Progenitor cell of endocrine pancreas (in vitro differentiated cells): ENCODE data around the gene ACAD9. TPM values are rescaled to one million over a fixed set of nuclear protein-coding genes. Genes with fewer than 3 reads are reported as not detected.

Experiments
- DNase-seq: peaks from one replicate; pipeline ENCODE4 v3.0.0; 2021; ENCODE audit warnings: low spot score; ENCODE audit not compliant: unreplicated experiment
- H3K27ac Mint-ChIP-seq: 2 replicates; pipeline ENCODE4 v1.8.0; 2021; ENCODE audit warnings: mild to moderate bottlenecking, moderate library complexity, mixed read lengths
- H3K27me3 Mint-ChIP-seq: 2 replicates; pipeline ENCODE4 v1.8.0; 2021; ENCODE audit warnings: mixed read lengths
- H3K36me3 Mint-ChIP-seq: 2 replicates; pipeline ENCODE4 v1.8.0; 2022; ENCODE audit warnings: mixed read lengths; ENCODE audit not compliant: insufficient read depth
- H3K4me1 Mint-ChIP-seq: 2 replicates; pipeline ENCODE4 v1.8.0; 2021; ENCODE audit warnings: low read depth, mixed read lengths
- H3K4me3 Mint-ChIP-seq: 2 replicates; pipeline ENCODE4 v1.8.0; 2021; ENCODE audit warnings: low read depth, mild to moderate bottlenecking, moderate library complexity, mixed read lengths
- H3K9me3 Mint-ChIP-seq: 2 replicates; pipeline ENCODE4 v1.8.0; 2021; ENCODE audit warnings: low read depth, mixed read lengths
- total RNA-seq: library from RNA; stranded (reverse); gene quantifications from 2 replicates; pipeline ENCODE4 v1.2.1, GENCODE V29; 2021
- TF ChIP-seq, protein P1 (sequence below): fragments of 200-600 bp; sonication (generic); IDR thresholded peaks from one replicate; pipeline ENCODE4 v1.5.0; 2021; ENCODE audit warnings: antibody characterized with exemption, mild to moderate bottlenecking; ENCODE audit not compliant: unreplicated experiment

ACAD9 gene
- total RNA-seq, 1 donor from 2014 or later = 57.0 TPM

DNA sequence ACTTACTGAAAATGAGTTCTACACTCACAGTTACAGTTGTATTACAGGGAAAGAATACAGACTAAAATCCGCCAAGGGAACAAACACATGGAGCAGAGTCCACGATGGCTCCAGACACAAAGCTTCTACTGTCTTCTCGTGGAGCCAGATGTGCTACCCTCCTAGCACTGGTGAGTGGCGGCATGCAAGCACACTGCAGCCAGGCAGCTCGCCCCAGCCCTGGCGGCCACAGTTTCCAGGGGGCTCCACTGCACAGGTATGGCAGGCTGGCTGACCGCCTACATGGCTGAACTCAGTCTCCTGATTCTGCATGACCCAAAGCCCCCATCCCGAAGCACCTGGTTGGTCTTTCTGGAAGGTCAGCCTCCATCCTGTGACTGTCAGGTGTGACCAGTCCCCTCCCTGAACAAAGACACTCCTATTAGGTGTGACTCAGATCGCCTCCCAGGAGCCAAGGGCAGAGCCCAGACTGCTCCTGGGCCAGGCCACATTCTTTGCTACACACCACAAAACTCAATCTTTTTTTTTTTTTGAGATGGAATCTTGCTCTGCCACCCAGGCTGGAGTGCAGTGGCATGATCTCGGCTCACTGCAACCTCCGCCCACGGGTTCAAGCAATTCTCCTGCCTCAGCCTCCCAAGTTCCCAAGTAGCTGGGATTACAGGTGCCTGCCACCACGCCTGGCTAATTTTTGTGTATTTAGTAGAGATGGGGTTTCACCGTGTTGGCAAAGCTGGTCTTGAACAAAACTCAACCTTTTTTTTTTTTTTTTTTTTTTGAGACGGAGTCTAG lies 62.9 kb downstream of the ACAD9 start:
- H3K27me3 Mint-ChIP-seq = no peaks in the 10 kb centered on the region
- H3K9me3 Mint-ChIP-seq = no peaks in the 10 kb centered on the region
- TF ChIP-seq, protein P1, sequence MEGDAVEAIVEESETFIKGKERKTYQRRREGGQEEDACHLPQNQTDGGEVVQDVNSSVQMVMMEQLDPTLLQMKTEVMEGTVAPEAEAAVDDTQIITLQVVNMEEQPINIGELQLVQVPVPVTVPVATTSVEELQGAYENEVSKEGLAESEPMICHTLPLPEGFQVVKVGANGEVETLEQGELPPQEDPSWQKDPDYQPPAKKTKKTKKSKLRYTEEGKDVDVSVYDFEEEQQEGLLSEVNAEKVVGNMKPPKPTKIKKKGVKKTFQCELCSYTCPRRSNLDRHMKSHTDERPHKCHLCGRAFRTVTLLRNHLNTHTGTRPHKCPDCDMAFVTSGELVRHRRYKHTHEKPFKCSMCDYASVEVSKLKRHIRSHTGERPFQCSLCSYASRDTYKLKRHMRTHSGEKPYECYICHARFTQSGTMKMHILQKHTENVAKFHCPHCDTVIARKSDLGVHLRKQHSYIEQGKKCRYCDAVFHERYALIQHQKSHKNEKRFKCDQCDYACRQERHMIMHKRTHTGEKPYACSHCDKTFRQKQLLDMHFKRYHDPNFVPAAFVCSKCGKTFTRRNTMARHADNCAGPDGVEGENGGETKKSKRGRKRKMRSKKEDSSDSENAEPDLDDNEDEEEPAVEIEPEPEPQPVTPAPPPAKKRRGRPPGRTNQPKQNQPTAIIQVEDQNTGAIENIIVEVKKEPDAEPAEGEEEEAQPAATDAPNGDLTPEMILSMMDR = no peak
- no peak overlapping the region for H3K27ac Mint-ChIP-seq
- no peaks in the 10 kb centered on the region for H3K4me1 Mint-ChIP-seq
- DNase-seq = no peak
- H3K36me3 Mint-ChIP-seq = no peaks in the 10 kb centered on the region
- no peak overlapping the region for H3K4me3 Mint-ChIP-seq

DNA sequence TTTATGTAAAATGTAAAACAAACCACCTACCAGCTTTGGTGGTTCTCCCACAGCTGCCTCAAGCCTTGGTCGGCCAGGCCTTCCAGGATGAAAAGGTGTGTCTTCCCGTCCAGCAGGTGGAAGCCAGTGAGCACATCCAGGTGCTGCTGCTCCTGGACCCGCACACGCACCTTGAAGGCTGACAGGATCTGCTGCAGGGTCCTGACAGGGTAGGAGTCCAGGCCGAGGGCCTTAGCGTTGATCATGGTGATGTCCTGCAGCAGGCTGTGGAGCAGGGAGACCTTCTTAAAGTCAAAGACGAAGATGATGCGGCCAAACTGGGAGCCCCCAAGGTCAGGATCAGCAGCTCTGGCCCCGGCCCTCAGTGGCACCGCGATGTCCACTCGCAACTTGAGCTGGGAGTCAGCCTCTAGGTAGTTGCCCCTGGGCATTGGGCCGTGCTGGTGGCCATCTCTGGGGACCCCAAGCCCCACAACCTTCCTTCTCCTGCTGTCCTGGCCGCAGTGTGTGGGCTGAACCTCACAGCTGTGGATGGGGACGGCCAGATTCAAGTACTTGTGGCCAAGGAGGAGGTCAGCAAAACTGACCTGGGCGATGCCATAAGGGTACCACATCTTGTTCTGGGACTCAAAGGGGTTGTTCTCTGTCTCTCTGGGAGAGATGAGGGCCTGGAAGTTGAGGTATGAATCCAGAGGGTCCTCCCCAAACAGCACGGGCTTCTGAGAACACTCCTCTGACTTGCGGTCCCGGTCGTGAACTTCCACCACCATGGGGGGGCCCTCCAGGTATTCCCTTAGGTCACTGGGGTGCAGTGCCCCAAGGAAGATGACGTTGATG lies 65.8 kb downstream of the ACAD9 start:
- H3K36me3 Mint-ChIP-seq = no peaks in the 10 kb centered on the region
- no peak for DNase-seq
- H3K4me3 Mint-ChIP-seq = no peak overlapping the region
- TF ChIP-seq, protein P1 = no peak
- peaks cover 1% of the 10 kb centered on the region for H3K4me1 Mint-ChIP-seq
- no peaks in the 10 kb centered on the region for H3K27me3 Mint-ChIP-seq
- H3K27ac Mint-ChIP-seq = no peak overlapping the region
- H3K9me3 Mint-ChIP-seq = no peaks in the 10 kb centered on the region

DNA sequence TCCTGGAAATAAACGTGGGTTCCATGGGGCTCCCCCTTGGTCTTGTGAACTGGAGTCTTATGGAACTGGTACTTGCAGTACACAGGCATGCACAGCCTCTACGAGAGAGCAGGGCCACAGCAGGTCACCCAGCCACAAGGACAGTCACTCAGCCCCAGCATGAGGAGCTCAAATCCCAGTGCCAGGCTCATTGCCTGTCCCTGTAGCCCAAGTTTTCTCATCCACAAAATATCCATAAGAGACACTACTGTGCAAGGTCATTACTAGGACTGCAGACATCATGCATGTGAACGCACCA lies 66.4 kb downstream of the ACAD9 start:
- no peak for DNase-seq
- H3K36me3 Mint-ChIP-seq = no peaks in the 10 kb centered on the region
- no peak overlapping the region for H3K27ac Mint-ChIP-seq
- peaks cover 6% of the 10 kb centered on the region for H3K4me1 Mint-ChIP-seq
- H3K4me3 Mint-ChIP-seq = no peak overlapping the region
- H3K27me3 Mint-ChIP-seq = no peaks in the 10 kb centered on the region
- TF ChIP-seq, protein P1 = no peak
- no peaks in the 10 kb centered on the region for H3K9me3 Mint-ChIP-seq

DNA sequence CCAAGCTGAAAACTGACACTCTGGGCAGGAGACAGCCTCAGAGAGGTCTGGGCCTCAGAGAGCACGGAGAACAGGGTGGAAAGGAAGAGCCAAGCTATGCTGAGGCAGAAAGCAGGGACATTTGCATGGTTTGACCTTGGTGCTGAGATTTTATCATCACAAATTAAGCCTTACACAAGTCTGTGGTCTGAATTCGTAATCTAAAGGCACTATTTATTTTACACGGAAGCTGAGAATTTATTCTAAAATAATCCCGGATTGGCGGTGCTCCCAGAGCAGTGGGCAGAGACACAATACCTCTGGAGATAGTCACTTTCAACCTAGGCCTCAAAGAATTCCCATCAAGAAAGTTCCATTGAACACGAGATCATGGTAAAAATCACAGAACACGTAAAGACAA lies 67.0 kb downstream of the ACAD9 start:
- Mint-ChIP-seq H3K27me3 (no peaks in the 10 kb centered on the region), H3K4me1 (peaks cover 7% of the 10 kb centered on the region), H3K27ac (no peak overlapping the region), H3K9me3 (no peaks in the 10 kb centered on the region), H3K4me3 (no peak overlapping the region), H3K36me3 (no peaks in the 10 kb centered on the region)
- TF ChIP-seq, protein P1 = no peak
- no peak for DNase-seq

DNA sequence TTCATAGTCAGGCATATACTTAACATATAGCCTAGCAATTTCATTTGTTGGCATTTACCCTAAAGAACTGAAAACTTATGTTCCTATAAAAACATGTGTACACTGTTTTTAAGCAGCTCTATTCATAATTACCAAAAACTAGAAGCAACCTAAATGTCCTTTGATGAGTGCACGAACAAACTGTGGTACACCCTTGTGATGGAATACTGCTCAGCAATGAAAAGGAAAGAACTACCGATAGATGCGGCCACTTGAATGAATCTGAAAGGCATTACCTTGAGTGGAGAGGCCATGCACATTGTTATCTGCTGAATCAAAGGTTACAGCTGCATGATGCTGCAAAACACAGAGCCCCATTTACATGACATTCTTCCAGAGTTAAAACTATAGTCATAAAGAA lies 69.7 kb downstream of the ACAD9 start:
- no peak for DNase-seq
- Mint-ChIP-seq H3K9me3 (no peaks in the 10 kb centered on the region), H3K27me3 (no peaks in the 10 kb centered on the region), H3K4me3 (no peak overlapping the region), H3K4me1 (peaks cover 7% of the 10 kb centered on the region), H3K36me3 (peaks cover 1% of the 10 kb centered on the region), H3K27ac (no peak overlapping the region)
- TF ChIP-seq, protein P1 = no peak
